Coronary artery (tissue), 2 donors: ENCODE results near the gene KIAA1671.
"Not testable (repeated sequence)": the region's sequence is repeated elsewhere in the genome, so short reads cannot be mapped to it uniquely, and the experiment has no call there.

Experiments used
- DNase-seq: peaks from one replicate; pipeline ENCODE4 v3.0.0-alpha.2; 2017; ENCODE audit warnings: low spot score
- H3K27ac ChIP-seq, 2 donors: fragments of 200-600 bp; sonication (generic); one replicate each; pipeline ENCODE4 v1.5.1; 2016 to 2019
- H3K4me3 ChIP-seq: fragments of 200-600 bp; sonication (generic); 2 replicates; pipeline ENCODE4 v1.5.1; 2016; ENCODE audit warnings: mild to moderate bottlenecking, moderate library complexity
- TF ChIP-seq, protein P1 (sequence below): fragments of 200-600 bp; sonication (generic); IDR thresholded peaks from one replicate; pipeline ENCODE4 v1.5.1; 2019; ENCODE audit warnings: antibody characterized with exemption

Gene KIAA1671

DNA sequence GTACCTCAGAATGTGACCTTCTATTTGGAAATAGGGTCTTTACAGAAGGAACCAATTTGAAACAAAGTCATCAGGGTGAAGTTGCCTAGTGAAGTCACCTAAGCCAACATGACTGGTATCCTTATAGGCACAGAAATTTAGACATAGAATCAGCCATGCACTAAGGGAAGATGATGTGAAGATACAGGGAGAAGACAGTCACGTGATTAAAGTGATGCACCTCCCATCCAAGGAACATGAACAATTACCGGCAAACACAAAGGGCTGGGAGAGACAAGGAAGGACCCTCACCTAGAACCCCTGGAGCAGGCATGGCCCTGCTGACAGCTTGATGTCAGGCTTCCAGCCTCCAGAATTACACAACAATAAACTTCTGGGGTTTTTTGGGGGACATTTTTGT, 263.7 kb downstream of the KIAA1671 start:
- Histone ChIP-seq H3K27ac (no peak overlapping the region), H3K4me3 (no peak overlapping the region)
- no peak for DNase-seq
- TF ChIP-seq, protein P1, sequence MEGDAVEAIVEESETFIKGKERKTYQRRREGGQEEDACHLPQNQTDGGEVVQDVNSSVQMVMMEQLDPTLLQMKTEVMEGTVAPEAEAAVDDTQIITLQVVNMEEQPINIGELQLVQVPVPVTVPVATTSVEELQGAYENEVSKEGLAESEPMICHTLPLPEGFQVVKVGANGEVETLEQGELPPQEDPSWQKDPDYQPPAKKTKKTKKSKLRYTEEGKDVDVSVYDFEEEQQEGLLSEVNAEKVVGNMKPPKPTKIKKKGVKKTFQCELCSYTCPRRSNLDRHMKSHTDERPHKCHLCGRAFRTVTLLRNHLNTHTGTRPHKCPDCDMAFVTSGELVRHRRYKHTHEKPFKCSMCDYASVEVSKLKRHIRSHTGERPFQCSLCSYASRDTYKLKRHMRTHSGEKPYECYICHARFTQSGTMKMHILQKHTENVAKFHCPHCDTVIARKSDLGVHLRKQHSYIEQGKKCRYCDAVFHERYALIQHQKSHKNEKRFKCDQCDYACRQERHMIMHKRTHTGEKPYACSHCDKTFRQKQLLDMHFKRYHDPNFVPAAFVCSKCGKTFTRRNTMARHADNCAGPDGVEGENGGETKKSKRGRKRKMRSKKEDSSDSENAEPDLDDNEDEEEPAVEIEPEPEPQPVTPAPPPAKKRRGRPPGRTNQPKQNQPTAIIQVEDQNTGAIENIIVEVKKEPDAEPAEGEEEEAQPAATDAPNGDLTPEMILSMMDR, result no peak

DNA sequence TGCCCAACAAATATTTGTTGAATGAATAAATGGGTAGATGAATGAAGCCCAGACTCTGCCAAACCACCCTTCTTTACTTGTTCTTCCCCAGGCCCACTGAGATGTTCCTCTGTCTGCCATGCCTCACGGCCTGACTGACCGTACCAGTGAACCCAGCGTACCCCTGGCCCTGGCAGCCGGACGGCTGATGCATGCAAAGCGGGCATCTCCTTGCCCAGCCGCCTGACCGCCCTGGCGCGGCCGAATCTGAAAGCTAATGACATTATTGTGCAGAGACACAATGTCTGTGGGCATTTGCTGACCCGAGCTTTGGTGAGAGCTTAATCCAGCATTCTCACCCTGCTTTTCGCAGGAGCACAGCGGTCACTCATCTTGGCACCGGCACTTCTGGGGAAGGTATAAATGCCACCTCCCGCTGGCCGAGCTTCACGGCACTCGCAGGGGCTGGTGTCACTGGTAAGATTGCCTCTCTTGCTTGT, 266.7 kb downstream of the KIAA1671 start, which contains the start of gene CRYBB2:
Gene CRYBB2 (plus strand): TSS at position 429 of the 479 bp plus-strand sequence. CDS start 1,791 bp downstream, outside the sequence.
- DNase-seq, result no peak
- Histone ChIP-seq H3K27ac (no peak within 1 kb of the TSS), H3K4me3 (no peak within 1 kb of the TSS)
- TF ChIP-seq, protein P1, result no peak

DNA sequence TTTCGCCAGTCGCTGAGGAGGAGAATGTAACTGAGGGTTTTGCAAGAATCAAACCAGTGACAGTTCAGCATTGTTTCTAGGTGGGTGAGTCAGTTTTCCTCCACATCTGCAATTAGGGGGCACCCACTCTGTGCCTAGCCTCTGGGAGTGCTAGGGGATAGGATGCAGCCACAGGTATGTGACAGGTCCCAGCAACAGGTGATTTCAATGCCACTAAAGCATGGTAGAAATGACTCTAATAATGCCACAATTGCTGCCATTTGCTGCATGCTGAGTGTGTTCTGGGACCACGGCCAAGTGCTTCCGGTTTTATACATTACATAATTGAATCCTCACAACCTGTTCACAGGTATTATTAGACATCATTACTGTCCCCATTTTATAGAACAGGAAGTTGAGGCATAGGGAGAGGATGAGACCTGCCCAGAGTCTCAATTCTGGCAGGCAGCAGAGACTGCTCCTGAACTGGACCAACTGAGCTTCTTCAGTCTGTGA, 267.5 kb downstream of the KIAA1671 start:
- DNase-seq, result no peak
- TF ChIP-seq, protein P1, result no peak
- Histone ChIP-seq H3K27ac (no peak overlapping the region), H3K4me3 (no peak overlapping the region)

DNA sequence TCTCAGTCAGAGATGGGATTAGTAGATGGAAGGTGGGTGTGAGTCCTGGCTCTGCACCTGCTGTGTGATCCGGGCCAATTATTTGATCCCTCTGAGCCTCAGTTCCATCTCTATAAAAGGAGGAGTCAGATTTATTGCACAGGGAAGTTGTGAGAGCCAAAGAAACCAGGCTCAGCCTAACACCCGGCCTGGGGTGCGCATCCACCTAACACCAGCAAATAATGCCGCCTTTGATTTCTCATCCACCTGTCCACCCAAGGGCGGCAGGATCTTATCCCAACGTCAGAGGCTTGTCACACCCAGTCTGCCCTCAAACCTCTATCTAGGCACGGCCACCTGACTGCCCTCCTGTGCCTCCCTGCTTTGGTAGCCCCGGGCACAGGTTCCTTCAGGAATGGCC, 269.3 kb downstream of the KIAA1671 start:
- TF ChIP-seq, protein P1, result no peak
- no peak overlapping the region for H3K27ac ChIP-seq
- no peak overlapping the region for H3K4me3 ChIP-seq
- no peak for DNase-seq

DNA sequence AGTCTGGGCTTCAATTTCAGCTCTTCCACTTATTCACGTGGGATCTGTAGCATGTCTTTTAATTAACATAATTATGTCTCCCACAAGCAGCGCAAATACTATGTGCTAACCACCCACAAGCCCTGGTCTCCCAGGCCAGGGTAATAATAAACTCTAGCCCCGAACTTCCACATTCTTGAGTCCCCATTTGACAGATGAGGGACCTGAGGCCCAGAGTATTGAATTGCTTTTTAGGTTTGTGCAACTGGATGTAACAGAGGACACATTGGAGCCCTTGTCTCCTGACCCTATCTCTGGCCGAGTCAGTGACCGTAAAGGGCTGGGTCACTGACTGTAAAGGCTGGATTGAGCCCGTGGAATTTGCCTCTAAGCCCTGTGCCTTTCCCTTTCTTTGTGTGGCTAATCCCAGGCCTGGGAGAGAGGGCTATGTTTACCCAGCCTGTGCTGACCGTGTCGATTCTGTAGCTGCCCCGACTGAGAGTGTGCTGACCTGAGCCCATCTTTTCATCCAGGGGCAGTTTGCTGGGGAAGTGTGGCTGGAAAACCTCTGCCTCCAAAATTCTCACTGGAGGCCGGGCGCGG, 270.8 kb downstream of the KIAA1671 start:
- Histone ChIP-seq H3K27ac (no peak overlapping the region), H3K4me3 (no peak overlapping the region)
- TF ChIP-seq, protein P1, result no peak
- DNase-seq, result no peak

DNA sequence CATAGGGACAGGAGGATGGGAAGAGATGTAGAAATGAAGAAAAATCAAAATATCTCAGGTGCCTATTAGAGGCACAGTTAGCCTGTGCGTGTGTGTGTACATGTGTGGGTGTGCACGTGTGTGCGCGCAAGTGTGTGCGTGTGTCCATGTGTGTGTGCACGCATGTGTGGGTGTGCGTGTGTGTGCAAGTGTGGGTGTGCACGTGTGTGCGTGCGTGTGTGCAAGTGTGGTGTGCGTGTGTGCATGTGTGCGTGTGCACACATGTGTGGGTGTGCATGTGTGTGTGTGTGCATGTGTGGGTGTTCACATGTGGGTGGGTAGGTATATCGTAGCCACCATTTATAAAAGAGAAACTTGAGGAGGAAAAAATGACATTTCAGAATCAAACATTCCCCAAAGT, 276.3 kb downstream of the KIAA1671 start:
- Histone ChIP-seq H3K4me3 (no peak overlapping the region), H3K27ac (no peak overlapping the region)
- TF ChIP-seq, protein P1, result no peak
- no peak for DNase-seq

DNA sequence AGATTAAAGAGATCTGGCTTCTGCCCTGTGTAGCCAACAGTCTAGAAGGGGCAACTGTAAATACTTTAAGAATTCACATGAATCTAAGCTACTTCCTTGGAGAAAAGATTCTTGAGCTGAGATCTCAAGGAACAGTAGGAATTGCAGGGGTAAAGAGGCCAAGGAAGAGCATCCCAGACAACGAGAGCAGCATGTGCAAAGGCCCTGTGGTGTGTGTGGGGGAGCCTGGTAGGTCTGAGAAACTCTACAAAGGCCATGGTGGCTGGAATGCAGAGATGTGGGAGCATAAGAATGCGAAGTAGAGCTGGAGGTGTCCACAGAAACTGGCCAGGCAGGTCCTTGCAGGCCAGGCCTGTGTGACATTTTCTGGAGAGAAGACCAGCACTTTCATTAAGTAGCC, 278.2 kb downstream of the KIAA1671 start:
- not testable (repeated sequence) for DNase-seq, H3K4me3 ChIP-seq, H3K27ac ChIP-seq
